ENCODE data around the gene CACNA1D. TPM values are rescaled to one million over a fixed set of nuclear protein-coding genes. Genes with fewer than 3 reads are reported as not detected.

Gene CACNA1D
- total and polyA plus RNA-seq, 2 donors (not counting 3 experiments of a cell fraction or from before 2014, with no cell fraction given): 0.06 TPM; not detected in 1

- Histone ChIP-seq H3K9me1 (replicated peaks; ENCODE audit: control insufficient read depth, extremely low read depth, insufficient read depth, low read length) (no peaks in the 10 kb centered on the region), H3K79me2 (ENCODE audit: control insufficient read depth, insufficient read depth, low read length) (no peaks in the 10 kb centered on the region), H3K9ac (replicated peaks; ENCODE audit: extremely low read depth, insufficient read depth, low read length) (no peak overlapping the region), H3K4me3 (replicated peaks in 1 of 3; ENCODE audit: insufficient read depth in 1 of 3, low read depth in 1 of 3, low read length in 3 of 3) (no peak overlapping the region), H3K27me3 (ENCODE audit: control insufficient read depth in 2 of 2, insufficient read depth in 2 of 2, low read length in 2 of 2) (no peaks in the 10 kb centered on the region), H3K4me1 (ENCODE audit: control insufficient read depth, extremely low read depth, insufficient read depth, low read length) (no peaks in the 10 kb centered on the region), H3K36me3 (ENCODE audit: control insufficient read depth in 2 of 2, extremely low read depth in 1 of 2, insufficient read depth in 2 of 2, low read length in 2 of 2) (no peaks in the 10 kb centered on the region), H4K20me1 (replicated peaks; ENCODE audit: control insufficient read depth, extremely low read depth, insufficient read depth, low read length) (no peaks in the 10 kb centered on the region), H3K27ac (ENCODE audit: insufficient read depth, low read depth, low read length) (no peak overlapping the region), H3K9me3 (replicated peaks; ENCODE audit: control insufficient read depth, insufficient read depth, low read length) (no peaks in the 10 kb centered on the region), H3K4me2 (ENCODE audit: insufficient read depth, low read length) (no peak overlapping the region), H2AFZ (ENCODE audit: low read depth, low read length) (no peak overlapping the region)
- intact Hi-C loops (cut with micrococcal nuclease) (no loop called here), dilution Hi-C loops (cut with MboI; ENCODE audit: extremely low pct_ligation_motif_present, low sequenced_read_pairs) (no loop called here)
- DNase-seq (ENCODE audit: low read depth, low spot score) (no peak), FAIRE-seq (no peak)
- ChIA-PET CTCF (no interaction called here), POLR2A (no interaction called here)
- BruUV-seq (replicated peaks): no TSS peak
- no peak for TF ChIP-seq GATA2 (IDR thresholded peaks at IDR 0.05; ENCODE audit: insufficient read depth, insufficient read length, low read depth, low read length)
- no peak for TF ChIP-seq MYC (IDR thresholded peaks at IDR 0.05; ENCODE audit: low read depth, low read length)
- TF ChIP-seq POLR2A (IDR thresholded peaks at IDR 0.05; ENCODE audit: low read depth, low read length): no peak
- no peak for TF ChIP-seq FOS (IDR thresholded peaks at IDR 0.05; ENCODE audit: borderline replicate concordance, insufficient read depth, low read length)
- TF ChIP-seq EZH2 (IDR thresholded peaks at IDR 0.05; ENCODE audit: borderline replicate concordance, low read depth, low read length, severe bottlenecking): no peak
- no peak for TF ChIP-seq CTCF (IDR thresholded peaks at IDR 0.05; ENCODE audit: extremely low read depth in 1 of 2, insufficient read depth in 1 of 2, low read depth in 1 of 2, low read length in 2 of 2)
- no peak for TF ChIP-seq POLR2AphosphoS5 (IDR thresholded peaks at IDR 0.05; ENCODE audit: insufficient read depth, low read depth, low read length)
- no peak for TF ChIP-seq JUN (IDR thresholded peaks at IDR 0.05; ENCODE audit: borderline replicate concordance, insufficient read depth, insufficient read length, low read depth)
- TF ChIP-seq MAX (IDR thresholded peaks at IDR 0.05; ENCODE audit: insufficient read depth, insufficient read length): no peak
These were observed 325.7 kb downstream of the CACNA1D start for GRCh38 chr3:53820084-53820483.
